ENCODE measurements around the gene ADGRF5. TPM values are rescaled to one million over a fixed set of nuclear protein-coding genes. Genes with fewer than 3 reads are reported as not detected.
A peak's percentile ranks its signal among the peaks of the same experiment; 100 is the strongest.

The ADGRF5 gene
- total and polyA plus RNA-seq, 2 experiments from 2014 or later: not detected

DNA sequence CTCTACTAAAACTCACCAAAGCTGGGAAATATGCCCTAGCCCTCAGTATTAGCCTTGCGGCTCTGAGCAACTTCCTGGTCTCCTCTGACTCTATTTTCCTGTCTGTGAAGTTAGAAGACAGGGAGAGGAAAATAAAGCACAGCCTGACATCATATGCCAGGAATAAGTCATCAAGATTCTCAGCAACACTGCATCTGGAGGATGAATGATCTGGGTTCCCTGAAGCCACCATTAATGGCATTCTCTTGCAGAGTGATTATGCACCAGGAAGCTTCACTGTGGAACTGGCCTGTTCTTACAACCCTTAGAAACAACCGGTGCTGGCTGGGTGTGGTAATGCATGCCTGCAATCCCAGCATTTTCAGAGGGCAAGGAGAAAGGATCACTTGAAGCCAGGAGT lies 12.4 kb downstream of the ADGRF5 start:
- no peaks in the 10 kb centered on the region for H3K79me2 ChIP-seq (replicated peaks; ENCODE audit: insufficient read depth)
- H4K20me1 ChIP-seq (replicated peaks; ENCODE audit: insufficient read depth): no peaks in the 10 kb centered on the region
- H3K9me3 Mint-ChIP-seq: no peaks in the 10 kb centered on the region
- H2AFZ ChIP-seq: no peak overlapping the region; the same call in 1 of the 2 replicates
- no peak overlapping the region for H3K4me3 ChIP-seq
- H3K4me1 ChIP-seq (ENCODE audit: insufficient read depth): 0 out of 2 replicates have a peak, but pooled peaks cover 4% of the 10 kb centered on the region
- H3K4me2 ChIP-seq: no peak overlapping the region
- H3K36me3 ChIP-seq (ENCODE audit: insufficient read depth): no peaks in the 10 kb centered on the region
- peak; percentile 56 for DNase-seq (ENCODE audit: low spot score)
- H3K27ac ChIP-seq (ENCODE audit: low read depth): no peak overlapping the region
- no peaks in the 10 kb centered on the region for H3F3A ChIP-seq (replicated peaks; ENCODE audit: low read depth)
- peaks cover 2% of the 10 kb centered on the region for H3K27me3 Mint-ChIP-seq (ENCODE audit: insufficient read depth, low read depth, poor library complexity)
- peaks cover 6% of the 10 kb centered on the region; the same call in 2 of the 3 replicates for H3K4me1 Mint-ChIP-seq
- TF ChIP-seq EZH2phosphoT487 (IDR thresholded peaks at IDR 0.05; ENCODE audit: unreplicated experiment): no peak
- TF ChIP-seq, protein P1, sequence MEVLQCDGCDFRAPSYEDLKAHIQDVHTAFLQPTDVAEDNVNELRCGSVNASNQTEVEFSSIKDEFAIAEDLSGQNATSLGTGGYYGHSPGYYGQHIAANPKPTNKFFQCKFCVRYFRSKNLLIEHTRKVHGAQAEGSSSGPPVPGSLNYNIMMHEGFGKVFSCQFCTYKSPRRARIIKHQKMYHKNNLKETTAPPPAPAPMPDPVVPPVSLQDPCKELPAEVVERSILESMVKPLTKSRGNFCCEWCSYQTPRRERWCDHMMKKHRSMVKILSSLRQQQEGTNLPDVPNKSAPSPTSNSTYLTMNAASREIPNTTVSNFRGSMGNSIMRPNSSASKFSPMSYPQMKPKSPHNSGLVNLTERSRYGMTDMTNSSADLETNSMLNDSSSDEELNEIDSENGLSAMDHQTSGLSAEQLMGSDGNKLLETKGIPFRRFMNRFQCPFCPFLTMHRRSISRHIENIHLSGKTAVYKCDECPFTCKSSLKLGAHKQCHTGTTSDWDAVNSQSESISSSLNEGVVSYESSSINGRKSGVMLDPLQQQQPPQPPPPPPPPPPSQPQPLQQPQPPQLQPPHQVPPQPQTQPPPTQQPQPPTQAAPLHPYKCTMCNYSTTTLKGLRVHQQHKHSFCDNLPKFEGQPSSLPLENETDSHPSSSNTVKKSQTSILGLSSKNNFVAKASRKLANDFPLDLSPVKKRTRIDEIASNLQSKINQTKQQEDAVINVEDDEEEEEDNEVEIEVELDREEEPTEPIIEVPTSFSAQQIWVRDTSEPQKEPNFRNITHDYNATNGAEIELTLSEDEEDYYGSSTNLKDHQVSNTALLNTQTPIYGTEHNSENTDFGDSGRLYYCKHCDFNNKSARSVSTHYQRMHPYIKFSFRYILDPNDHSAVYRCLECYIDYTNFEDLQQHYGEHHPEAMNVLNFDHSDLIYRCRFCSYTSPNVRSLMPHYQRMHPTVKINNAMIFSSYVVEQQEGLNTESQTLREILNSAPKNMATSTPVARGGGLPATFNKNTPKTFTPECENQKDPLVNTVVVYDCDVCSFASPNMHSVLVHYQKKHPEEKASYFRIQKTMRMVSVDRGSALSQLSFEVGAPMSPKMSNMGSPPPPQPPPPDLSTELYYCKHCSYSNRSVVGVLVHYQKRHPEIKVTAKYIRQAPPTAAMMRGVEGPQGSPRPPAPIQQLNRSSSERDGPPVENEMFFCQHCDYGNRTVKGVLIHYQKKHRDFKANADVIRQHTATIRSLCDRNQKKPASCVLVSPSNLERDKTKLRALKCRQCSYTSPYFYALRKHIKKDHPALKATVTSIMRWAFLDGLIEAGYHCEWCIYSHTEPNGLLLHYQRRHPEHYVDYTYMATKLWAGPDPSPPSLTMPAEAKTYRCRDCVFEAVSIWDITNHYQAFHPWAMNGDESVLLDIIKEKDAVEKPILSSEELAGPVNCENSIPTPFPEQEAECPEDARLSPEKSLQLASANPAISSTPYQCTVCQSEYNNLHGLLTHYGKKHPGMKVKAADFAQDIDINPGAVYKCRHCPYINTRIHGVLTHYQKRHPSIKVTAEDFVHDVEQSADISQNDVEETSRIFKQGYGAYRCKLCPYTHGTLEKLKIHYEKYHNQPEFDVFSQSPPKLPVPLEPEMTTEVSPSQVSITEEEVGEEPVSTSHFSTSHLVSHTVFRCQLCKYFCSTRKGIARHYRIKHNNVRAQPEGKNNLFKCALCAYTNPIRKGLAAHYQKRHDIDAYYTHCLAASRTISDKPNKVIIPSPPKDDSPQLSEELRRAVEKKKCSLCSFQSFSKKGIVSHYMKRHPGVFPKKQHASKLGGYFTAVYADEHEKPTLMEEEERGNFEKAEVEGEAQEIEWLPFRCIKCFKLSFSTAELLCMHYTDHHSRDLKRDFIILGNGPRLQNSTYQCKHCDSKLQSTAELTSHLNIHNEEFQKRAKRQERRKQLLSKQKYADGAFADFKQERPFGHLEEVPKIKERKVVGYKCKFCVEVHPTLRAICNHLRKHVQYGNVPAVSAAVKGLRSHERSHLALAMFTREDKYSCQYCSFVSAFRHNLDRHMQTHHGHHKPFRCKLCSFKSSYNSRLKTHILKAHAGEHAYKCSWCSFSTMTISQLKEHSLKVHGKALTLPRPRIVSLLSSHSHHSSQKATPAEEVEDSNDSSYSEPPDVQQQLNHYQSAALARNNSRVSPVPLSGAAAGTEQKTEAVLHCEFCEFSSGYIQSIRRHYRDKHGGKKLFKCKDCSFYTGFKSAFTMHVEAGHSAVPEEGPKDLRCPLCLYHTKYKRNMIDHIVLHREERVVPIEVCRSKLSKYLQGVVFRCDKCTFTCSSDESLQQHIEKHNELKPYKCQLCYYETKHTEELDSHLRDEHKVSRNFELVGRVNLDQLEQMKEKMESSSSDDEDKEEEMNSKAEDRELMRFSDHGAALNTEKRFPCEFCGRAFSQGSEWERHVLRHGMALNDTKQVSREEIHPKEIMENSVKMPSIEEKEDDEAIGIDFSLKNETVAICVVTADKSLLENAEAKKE (CRISPR knock-in tag; IDR thresholded peaks at IDR 0.05): no peak
- TF ChIP-seq POLR2AphosphoS5 (IDR thresholded peaks at IDR 0.05; ENCODE audit: low read depth): no peak
- no peak for TF ChIP-seq STAT1 (IDR thresholded peaks at IDR 0.05; ENCODE audit: unreplicated experiment)
- no peak for TF ChIP-seq EZH2 (IDR thresholded peaks at IDR 0.05; ENCODE audit: low read depth, unreplicated experiment)
- TF ChIP-seq ZNF114 (CRISPR knock-in tag; IDR thresholded peaks at IDR 0.05): no peak
- no peak for TF ChIP-seq ZNF331 (CRISPR knock-in tag; IDR thresholded peaks at IDR 0.05; ENCODE audit: low read depth)
- TF ChIP-seq, protein P2, sequence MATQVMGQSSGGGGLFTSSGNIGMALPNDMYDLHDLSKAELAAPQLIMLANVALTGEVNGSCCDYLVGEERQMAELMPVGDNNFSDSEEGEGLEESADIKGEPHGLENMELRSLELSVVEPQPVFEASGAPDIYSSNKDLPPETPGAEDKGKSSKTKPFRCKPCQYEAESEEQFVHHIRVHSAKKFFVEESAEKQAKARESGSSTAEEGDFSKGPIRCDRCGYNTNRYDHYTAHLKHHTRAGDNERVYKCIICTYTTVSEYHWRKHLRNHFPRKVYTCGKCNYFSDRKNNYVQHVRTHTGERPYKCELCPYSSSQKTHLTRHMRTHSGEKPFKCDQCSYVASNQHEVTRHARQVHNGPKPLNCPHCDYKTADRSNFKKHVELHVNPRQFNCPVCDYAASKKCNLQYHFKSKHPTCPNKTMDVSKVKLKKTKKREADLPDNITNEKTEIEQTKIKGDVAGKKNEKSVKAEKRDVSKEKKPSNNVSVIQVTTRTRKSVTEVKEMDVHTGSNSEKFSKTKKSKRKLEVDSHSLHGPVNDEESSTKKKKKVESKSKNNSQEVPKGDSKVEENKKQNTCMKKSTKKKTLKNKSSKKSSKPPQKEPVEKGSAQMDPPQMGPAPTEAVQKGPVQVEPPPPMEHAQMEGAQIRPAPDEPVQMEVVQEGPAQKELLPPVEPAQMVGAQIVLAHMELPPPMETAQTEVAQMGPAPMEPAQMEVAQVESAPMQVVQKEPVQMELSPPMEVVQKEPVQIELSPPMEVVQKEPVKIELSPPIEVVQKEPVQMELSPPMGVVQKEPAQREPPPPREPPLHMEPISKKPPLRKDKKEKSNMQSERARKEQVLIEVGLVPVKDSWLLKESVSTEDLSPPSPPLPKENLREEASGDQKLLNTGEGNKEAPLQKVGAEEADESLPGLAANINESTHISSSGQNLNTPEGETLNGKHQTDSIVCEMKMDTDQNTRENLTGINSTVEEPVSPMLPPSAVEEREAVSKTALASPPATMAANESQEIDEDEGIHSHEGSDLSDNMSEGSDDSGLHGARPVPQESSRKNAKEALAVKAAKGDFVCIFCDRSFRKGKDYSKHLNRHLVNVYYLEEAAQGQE (IDR thresholded peaks at IDR 0.05; ENCODE audit: unreplicated experiment): no peak
- TF ChIP-seq, protein P3, sequence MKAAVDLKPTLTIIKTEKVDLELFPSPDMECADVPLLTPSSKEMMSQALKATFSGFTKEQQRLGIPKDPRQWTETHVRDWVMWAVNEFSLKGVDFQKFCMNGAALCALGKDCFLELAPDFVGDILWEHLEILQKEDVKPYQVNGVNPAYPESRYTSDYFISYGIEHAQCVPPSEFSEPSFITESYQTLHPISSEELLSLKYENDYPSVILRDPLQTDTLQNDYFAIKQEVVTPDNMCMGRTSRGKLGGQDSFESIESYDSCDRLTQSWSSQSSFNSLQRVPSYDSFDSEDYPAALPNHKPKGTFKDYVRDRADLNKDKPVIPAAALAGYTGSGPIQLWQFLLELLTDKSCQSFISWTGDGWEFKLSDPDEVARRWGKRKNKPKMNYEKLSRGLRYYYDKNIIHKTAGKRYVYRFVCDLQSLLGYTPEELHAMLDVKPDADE (IDR thresholded peaks at IDR 0.05): no peak
- no peak for TF ChIP-seq NANOG (IDR thresholded peaks at IDR 0.05; ENCODE audit: borderline replicate concordance)
- no peak for TF ChIP-seq CREB1 (CRISPR knock-in tag; IDR thresholded peaks at IDR 0.05; ENCODE audit: low read depth)
- H3K27ac Mint-ChIP-seq: no peak overlapping the region
- peak; percentile 72 for ATAC-seq
- 0 out of 2 replicates have a peak, but pooled peaks cover 3% of the 10 kb centered on the region for H3K9me2 ChIP-seq (ENCODE audit: insufficient read depth)
- no peak overlapping the region for H3K4me3 Mint-ChIP-seq
- no peaks in the 10 kb centered on the region for H3K36me3 Mint-ChIP-seq (ENCODE audit: low read depth)
- H3K27me3 ChIP-seq (ENCODE audit: insufficient read depth): no peaks in the 10 kb centered on the region

Measured in GM23338 (cell line).